GM19397 (cell line): ENCODE data around the gene SLC22A31.
A peak's percentile ranks its signal among the peaks of the same experiment; 100 is the strongest.

Experiments
- ATAC-seq: cut with Tn5 transposase; IDR thresholded peaks from one replicate; pipeline ENCODE4 v1.9.1; 2021; ENCODE audit warnings: mild to moderate bottlenecking, moderate library complexity; ENCODE audit not compliant: unreplicated experiment

The SLC22A31 gene

DNA sequence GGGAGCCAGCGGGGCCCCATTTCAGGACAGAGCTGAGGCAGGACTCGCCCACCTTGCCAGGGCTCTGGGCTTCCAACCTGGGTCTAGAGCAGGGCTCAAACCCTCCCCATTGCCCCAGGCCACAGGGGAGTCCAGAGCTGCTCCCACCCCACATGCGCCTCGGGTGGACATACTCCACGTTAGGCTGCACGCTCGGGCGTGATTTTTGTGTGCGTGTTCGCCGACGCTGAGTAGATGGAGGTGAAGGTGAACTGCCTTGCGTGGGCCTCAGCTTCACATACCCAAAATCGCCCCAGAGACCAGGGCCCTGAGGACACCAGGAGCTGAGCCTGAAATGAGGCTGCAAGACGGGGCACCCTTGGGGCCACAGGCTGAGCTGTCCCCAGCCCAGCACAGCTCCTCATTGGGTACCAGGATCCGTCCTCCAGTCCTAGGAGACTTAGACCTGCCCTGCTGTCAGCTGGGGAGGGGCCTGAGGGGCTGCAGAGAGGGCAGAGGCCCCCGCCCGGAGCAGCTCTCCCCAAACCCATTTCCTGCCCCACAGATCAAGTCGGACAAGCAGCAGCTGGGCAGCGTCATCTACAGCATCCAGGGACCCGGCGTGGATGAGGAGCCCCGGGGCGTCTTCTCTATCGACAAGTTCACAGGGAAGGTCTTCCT lies 20.6 kb downstream of the SLC22A31 start:
- ATAC-seq: no peak

DNA sequence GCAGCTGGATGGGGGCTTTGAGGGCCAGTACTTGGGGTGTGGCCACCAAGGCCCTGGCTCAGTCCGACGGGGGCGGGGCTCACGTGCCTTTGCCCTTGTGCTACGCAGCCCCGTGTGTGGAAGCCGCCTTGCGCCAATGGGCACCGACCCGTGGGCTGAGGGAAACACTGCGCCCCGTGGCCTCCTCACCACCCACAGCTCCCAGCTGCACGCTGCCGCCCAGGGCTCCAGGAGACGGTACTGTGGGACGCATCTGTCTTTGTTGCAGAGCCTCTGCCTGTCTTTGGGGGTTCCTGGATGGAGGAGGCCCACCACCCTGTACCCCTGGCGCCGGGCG lies 21.2 kb downstream of the SLC22A31 start:
- no peak for ATAC-seq

DNA sequence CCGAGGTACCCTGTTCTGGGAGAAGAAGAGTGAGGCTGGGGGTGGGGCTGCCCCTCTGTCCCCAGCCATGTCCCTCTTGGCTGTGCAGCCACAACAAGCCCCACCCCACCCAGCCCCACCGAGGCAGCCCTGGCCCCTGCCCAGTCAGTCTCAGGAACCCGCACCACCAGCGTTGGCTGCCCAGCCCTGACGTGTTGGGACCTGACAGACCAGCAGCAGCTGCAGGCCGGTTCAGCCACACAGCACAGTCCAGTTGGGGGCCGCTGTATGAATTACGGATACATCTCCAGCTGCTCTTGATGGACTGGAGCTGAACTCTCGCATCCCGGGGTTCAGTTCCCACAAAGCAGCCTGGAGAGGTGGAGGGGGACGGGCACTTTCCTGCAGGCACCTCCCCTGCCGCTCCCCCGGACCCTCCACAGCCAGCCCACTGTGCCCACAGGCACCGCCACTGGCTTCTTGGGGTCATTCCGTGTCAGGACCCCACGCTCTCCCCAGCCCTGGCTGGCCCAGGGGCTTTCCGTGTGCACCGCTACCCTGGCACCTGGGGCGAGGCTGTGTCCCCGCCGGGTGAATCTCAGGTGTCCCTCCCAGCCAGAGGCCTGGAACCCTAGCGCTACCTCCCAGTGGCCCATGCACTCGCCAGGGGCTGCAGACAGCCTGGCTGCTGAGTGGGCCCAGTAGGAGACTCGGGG lies 21.7 kb downstream of the SLC22A31 start:
- ATAC-seq: no peak

DNA sequence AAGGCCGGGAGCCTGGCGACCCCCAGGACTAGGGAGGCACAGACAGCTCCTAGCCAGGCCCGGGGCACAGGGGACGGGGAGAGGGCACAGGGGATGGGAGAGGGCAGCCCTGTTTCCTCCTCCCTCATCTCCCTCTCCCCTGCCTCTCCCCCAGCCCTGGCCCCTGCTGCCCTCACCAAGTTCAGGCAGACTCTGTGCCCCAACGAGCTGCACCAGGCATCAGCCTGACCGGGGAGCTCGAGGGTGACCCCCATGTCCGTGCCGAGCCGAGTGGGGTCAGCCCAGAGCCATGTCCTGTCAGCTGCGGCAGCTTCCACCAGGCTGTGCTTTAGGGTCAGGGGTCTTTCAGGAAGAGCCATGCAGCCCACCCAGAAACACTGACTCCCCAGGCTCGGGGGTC lies 22.8 kb downstream of the SLC22A31 start:
- no peak for ATAC-seq

DNA sequence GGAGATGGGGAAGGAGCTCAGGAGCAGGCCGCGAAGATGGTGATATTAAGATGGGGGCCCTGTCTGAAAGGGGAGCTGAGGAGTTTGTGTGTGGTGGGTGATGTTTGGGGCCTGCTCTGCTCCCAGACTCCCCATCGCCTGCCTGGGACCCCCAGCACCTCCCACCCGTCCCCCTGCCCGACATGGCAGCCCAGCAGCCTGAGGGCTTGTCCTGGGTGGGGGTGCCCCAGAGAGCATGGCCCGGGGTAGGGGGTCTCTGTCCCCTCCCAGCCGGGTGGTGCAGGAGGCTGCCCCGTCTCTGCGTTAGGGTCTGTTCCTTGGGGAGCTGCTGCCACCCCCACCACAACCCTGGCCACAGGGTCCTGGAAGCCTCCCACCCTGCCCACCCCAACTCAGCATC lies 23.6 kb downstream of the SLC22A31 start:
- ATAC-seq: no peak

DNA sequence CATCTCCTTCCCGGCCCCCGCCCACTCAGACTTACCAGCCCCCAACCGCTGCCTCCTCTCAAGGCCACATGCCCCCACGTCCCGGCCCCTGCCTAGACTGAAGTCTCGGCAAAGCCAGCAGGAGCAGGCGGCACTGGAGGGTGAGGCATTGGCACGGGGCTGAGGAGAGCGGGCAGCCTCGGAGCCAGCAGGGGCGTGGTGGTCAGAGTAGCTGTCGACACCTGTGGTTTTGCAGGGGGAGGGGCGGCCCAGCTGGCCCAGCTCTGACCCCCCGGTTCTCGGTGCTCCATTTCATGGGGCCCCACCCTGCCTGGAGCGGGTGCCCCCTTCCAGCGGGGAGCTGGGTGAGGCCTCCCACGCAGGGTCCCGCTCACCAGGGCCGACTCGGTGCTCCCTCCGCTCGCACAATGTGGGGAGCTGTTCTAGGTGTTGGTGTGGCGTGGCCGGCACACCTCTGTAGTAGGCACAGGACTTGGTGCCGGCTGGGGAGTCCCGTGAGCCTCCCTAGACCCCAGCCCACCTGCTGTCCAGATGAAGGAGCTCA lies 24.1 kb downstream of the SLC22A31 start:
- no peak for ATAC-seq

DNA sequence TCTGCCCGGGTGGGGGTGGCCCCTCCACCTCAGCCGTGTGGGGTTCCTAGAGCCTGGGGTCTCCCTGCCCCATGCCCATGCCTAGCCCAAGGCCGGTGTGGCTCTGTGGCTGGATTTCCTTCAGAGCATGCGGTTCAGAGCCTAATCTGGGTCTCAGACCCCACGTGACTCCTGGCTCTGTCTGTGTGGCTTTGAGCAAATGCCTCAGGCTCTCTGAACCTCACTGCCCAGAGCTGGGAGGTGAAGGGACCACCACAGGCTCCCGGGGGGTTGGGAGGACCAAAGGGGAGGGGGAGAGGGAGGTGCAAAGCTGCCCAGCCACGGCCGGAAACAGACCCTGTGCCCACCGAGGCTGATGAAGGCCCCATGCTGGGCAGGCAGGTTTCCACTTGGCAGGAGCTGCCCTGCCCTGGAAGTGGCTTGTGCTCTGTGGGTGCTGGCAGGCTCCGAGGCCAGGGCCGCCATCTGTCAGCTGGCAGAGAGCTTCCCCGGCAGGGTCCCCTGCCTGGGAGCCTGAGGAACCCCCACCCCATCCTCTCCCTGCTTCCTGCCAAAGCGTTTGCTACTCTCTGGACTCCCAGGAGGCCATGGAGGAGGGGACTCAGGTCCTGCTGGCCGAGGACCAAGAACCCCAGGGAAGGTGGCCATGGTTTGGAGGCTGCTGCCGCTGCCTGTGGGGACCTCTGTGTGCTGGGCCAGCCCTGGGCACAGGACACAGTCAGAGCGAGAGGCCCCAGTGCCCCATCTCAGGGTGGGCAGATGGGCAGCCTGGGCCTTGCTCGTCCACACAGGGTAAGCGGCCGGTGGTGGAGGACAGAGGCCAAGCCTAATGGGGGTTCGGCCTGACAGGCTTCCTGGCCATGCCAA lies 24.8 kb downstream of the SLC22A31 start:
- ATAC-seq: no peak

DNA sequence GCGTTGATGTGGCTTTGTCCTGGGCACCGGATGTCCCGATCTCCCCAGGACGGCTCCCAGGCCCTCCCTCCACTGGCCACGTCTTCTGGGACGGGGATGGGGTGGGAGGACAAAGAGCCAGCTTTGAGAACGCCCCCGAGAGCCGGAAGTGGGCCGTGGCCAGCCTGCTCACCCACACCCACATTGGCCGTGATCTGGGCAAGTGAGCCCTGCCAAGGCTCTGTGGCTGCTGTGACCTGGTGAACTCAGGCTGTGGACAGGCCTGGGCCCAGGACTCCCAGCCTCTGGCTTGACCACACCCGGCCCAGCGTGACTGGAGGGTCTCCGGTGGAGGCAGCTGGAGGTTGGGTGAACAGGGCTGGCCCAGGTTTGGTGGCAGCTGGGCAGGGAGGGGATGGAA lies 25.5 kb downstream of the SLC22A31 start:
- ATAC-seq: no peak

DNA sequence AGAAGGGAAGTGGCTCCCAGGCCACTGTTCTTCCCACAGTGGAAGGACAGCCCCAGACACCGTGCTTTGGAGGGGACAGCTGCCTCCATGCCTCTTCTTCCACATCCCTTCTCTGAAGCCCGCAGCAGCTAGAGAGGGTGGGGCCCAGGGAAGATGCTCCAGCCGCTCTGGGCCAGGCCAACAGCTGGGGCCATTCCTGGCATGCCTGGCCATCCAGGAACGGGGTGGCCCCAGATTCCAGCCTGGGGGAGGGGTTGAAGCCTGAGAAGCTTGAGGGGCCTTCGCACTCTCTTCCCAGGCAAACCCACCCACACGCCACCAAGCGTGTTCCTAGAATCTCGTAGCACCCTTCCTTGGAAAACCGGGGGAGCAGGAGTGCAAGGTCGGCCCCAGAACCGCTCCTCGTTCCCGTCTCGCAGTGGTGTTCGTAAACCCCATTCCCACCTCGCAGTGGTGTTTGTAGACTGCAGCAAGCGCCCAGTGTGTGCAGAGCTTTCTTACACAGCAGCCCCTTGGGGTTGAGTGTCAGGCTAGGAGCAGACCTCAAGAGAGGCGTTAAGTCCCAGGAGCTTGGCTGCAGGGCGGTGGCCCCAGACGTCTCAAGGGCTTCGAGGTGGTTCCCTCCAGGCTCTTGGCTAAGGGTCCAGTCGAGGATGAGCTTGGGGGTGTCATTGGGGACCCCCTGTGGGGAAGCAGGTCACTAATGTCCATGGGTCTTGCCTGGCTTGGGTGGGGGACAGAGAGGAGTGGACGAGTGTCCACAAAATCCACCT lies 26.1 kb downstream of the SLC22A31 start:
- no peak for ATAC-seq

DNA sequence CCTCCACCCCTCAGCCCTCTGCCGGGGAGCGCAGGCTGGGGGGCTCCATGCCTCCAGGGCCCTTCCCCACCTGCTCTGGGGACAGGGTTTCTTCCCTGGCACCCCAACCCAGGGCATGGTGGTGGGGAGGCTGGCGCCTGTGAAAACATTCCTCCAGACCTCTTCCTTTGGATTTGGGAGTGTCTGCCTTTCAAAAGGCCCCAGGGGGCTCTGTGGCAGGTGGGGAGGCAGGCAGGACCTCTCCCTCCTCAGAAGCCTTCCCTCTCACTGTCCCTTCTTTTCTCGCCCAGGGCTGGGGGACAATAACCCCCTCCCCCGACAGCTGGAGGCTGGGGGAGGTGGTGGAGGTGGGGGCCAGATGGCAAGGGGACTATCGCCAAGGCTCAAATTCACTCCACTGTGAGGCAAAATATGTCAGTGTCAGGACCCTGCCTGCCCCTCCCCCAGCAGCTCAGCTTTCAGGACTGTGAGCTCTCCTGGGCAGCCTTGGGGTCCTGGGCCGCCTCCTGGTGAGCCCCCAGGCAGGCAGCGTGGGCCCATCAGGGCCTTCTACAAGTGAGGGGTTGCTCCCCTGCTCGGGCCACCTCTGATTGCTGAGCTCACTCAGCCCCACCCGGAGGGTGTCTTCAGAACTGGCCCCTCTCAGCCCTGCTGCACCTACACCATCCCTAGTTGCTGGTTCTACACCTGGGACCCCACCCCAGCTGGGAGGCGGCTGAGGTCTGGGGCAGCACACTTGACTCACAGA lies 27.0 kb downstream of the SLC22A31 start:
- no peak for ATAC-seq

DNA sequence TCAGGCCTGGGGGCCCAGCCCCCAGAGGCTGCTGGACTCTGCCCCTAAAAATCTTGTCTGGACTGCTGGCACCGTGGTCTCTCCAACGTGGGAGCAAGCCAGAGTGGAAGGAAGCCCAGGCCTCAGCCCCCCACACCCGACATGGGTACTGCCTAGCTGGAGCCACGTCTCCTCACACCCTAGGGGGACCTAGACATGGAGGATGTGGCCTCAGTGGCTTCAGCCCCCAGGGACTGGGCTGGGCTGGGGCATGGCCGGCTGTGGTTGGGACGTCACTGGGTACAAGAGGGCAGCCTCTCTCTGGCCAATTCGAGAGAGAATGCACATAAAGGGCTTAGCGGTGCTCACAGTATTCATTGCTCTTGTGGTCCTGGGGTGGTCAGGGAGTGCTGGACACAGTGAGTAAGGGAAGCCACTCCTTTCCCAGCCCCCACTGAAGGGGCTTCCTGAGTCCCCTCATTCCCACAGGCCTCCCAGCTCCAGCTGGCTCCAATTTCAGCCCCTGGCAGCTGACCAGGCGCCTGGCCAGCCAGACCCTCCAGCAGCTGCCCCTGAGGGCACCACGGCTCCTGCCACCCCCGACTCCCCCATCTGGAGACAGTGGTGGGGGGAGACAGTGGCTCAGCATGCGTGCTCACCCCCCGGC lies 27.7 kb downstream of the SLC22A31 start:
- no peak for ATAC-seq

DNA sequence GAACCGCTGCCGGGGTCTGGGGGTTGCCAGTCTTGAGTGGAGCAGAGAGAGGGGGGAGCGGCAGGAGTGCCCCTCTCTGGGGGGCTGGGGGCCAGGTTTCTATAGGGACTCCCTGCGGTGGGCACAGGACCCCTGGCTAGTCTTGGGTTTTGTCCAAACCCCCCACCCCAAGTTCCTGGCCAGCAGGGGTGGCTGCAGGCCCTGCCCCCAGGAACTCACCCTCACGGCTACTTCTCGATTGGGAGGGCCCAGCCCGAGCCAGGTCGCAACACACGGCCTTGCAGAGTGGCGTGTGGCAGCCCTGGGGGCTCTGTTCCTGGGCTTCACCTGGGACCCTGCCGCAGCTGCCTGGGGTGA lies 28.2 kb downstream of the SLC22A31 start:
- ATAC-seq: no peak

DNA sequence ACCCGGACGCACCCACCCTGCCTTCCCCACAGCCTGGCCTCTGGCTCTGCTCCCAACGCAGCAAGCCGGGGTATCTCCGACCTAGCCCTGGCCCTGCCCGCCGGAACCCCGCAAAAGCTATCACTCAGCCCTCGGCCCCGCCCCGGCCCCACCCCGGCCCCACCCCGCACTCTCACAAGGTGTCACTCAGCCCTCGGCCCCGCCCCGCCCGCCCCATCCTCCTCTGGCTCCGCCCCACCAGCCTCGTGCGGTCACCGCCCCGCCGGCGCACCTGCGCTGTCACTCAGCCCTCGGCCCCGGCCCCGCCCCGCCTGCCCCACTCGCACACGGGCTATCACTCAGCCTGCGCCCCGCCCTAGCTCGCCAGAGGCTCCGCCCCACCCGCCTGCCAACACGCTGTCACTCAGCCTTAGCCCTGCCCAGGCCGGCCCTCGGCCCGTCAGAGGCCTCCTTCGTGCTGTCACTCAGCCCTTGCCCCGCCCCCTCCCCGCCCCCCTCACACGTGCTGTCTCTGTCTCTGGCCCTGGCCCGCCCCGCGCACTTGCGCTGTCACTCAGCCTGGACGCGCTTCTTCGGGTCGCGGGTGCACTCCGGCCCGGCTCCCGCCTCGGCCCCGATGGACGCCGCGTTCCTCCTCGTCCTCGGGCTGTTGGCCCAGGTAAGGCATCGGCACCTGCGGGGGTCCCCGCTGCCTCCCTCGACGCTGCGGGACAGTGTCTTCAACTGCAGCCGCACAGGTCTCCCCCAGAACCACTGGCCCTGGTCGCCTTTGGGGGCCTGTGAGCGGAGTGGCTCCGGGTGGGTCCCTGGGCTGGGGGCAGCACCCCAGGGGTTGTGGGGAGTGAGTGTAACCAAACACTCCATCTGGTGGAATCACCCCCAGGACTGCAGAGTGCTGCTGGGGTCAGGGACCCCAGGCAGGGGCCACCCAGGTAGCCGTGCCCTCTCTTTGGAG lies 28.8 kb downstream of the SLC22A31 start, which contains the start of gene CDH15:
Gene CDH15 (plus strand): TSS at position 533 of the 955 bp plus-strand sequence. CDS start 84 bp downstream, at position 617.
- peak; percentile 84 for ATAC-seq

DNA sequence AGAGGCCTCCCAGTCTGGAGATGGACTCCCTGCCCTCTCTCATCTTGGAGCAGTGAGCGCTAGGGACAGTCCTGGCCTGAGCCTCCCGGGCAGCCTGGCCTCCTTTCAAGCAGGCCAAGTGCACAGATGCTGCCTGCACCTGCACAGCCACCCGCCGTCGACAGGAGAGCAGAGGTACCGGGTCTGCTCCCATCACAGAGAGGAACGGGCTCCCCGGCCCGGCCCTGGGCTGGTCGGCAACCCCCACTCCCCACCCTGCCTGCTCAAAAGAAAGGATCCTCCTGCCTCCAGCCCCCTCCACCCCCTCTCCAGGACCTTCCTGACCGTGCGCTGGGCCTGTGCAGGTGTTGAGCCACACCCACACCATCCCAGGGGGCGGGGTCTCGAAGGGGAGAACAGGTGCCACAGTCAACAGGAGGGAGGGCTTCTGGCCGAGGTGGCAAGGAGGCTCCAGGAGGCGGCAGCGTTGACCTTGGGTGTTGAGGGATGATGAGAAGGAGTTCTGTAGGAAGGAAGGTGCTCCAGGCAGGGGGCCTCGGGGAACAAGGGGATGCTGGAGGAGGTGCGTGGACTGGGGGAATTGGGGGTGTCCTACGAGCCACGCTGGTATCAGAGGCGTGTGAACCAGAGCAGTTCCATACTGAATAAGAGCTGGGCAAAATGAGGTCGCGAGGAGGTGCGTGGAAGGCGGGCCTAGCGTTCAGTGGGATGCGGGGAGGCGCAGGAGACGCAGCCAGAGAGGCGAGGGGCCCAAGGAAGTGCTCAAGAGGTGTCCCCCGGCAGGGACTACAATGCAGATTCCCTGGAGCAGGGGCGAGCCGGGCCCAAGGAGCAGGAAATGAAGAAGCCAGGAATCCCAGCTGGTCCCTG lies 29.8 kb downstream of the SLC22A31 start:
- ATAC-seq: peak; percentile 3

DNA sequence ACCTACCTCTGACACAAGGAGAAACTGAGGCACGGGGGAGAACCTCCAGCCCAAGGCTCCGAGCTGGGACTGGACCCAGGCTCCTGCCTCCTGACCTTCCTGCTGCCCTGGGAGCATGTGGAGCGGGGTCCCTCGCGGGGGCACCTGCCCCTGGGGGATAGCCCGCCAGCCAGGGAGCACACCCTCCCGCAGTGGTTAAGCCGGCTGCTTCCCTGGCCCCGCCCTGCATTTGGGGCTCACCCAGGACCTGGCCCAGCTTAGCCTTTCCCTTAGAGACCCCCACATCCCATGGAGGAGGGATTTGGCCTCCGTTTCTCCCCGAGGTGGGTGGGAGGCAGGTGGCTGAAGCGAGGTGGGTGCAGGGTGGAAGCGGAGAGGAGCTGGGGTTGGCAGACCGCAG lies 30.6 kb downstream of the SLC22A31 start:
- ATAC-seq: no peak

DNA sequence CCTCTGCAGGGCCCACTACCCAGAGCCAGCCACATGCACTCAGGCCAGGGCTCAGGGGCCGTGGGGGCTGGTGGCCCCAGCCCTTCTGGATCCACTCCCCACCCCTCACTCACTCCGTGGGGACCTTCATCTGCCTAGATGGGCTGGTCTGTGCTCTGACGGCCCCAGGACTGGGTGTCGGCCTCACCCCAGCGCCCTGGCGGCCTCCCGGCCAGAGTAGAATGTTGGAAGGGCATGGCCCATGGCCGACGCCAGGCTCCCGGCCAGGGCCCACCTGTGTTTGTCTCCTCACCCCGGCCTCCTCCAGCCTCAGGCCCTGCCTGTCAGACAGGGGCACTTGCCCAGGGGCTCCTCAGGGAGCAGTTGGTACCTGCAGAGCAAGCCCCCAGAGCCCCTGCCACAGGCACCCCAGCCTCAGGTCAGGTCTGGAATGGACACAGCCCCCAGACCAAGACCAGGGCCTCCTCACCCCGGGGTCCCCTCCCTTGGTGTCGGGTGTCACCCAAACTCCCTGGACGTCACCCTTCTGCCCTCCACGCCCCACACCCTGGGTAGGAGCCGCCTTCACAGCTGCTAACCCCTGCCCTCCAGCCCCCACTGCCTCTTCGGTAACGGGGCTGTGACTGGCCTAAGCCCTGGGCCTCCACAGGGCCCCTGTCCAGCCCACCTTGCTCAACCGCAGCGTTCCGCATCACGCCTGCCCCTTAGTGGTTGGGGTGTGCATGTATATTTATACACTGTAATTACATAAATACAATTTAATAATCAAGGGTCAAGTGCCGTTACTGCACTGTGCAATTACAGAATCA lies 31.8 kb downstream of the SLC22A31 start:
- no peak for ATAC-seq
